ENCODE measurements around the gene MRGPRE.

The MRGPRE gene

GRCh38 chr11:3189196-3189843 lies 42.9 kb downstream of the MRGPRE start:
- no peak for TF ChIP-seq CTCF (IDR thresholded peaks at IDR 0.05)
- Mint-ChIP-seq H3K4me1 (peaks cover 36% of the 10 kb centered on the region), H3K36me3 (ENCODE audit: low read depth) (no peaks in the 10 kb centered on the region), H3K27me3 (ENCODE audit: low read depth, poor library complexity) (peaks cover 3% of the 10 kb centered on the region), H3K9me3 (peaks cover 4% of the 10 kb centered on the region), H3K4me3 (no peak overlapping the region), H3K27ac (no peak overlapping the region)
- no peak for DNase-seq

GRCh38 chr11:3188496-3189195 lies 43.6 kb downstream of the MRGPRE start:
- Mint-ChIP-seq H3K27ac (no peak overlapping the region), H3K4me3 (no peak overlapping the region), H3K4me1 (peaks cover 30% of the 10 kb centered on the region), H3K9me3 (peaks cover 4% of the 10 kb centered on the region), H3K36me3 (ENCODE audit: low read depth) (no peaks in the 10 kb centered on the region), H3K27me3 (ENCODE audit: low read depth, poor library complexity) (peaks cover 3% of the 10 kb centered on the region)
- no peak for TF ChIP-seq CTCF (IDR thresholded peaks at IDR 0.05)
- DNase-seq: no peak

GRCh38 chr11:3186166-3186953 lies 45.9 kb downstream of the MRGPRE start:
- no peak for TF ChIP-seq CTCF (IDR thresholded peaks at IDR 0.05)
- H3K27me3 Mint-ChIP-seq (ENCODE audit: low read depth, poor library complexity): peaks cover 3% of the 10 kb centered on the region
- no peaks in the 10 kb centered on the region for H3K36me3 Mint-ChIP-seq (ENCODE audit: low read depth)
- no peak overlapping the region for H3K27ac Mint-ChIP-seq
- no peaks in the 10 kb centered on the region for H3K9me3 Mint-ChIP-seq
- H3K4me1 Mint-ChIP-seq: peaks cover 24% of the 10 kb centered on the region
- no peak overlapping the region for H3K4me3 Mint-ChIP-seq
- no peak for DNase-seq

GRCh38 chr11:3184732-3185347 lies 47.4 kb downstream of the MRGPRE start:
- no peak for DNase-seq
- Mint-ChIP-seq H3K9me3 (peaks cover 4% of the 10 kb centered on the region), H3K27me3 (ENCODE audit: low read depth, poor library complexity) (no peaks in the 10 kb centered on the region), H3K4me3 (no peak overlapping the region), H3K4me1 (peaks cover 22% of the 10 kb centered on the region), H3K27ac (no peak overlapping the region), H3K36me3 (ENCODE audit: low read depth) (no peaks in the 10 kb centered on the region)
- no peak for TF ChIP-seq CTCF (IDR thresholded peaks at IDR 0.05)

- Mint-ChIP-seq H3K4me1 (peaks cover 9% of the 10 kb centered on the region), H3K4me3 (no peak overlapping the region), H3K27ac (no peak overlapping the region), H3K9me3 (peaks cover 6% of the 10 kb centered on the region), H3K27me3 (ENCODE audit: low read depth, poor library complexity) (no peaks in the 10 kb centered on the region), H3K36me3 (ENCODE audit: low read depth) (no peaks in the 10 kb centered on the region)
- no peak for TF ChIP-seq CTCF (IDR thresholded peaks at IDR 0.05)
- no peak for DNase-seq
Observed at GRCh38 chr11:3183523-3183922, 48.7 kb downstream of the MRGPRE start.

All from nephron progenitor cell (in vitro differentiated cells).